Mesothelial cell of epicardium (in vitro differentiated cells): ENCODE measurements around the gene MLC1. TPM values are rescaled to one million over a fixed set of nuclear protein-coding genes. Genes with fewer than 3 reads are reported as not detected.

ENCODE experiments used
- DNase-seq, 2 experiments: peaks; one replicate each; pipeline ENCODE4 v3.0.0; 2021; ENCODE audit warnings: low spot score in 2 of 2; ENCODE audit not compliant: unreplicated experiment in 2 of 2
- H3K27ac Mint-ChIP-seq: 2 replicates; pipeline ENCODE4 v1.8.0; 2021; ENCODE audit warnings: mixed read lengths
- H3K27me3 Mint-ChIP-seq: 2 replicates; pipeline ENCODE4 v1.8.0; 2021; ENCODE audit warnings: low read depth, mixed read lengths
- H3K36me3 Mint-ChIP-seq: 2 replicates; pipeline ENCODE4 v1.8.0; 2021; ENCODE audit warnings: mixed read lengths
- H3K4me1 Mint-ChIP-seq: 2 replicates; pipeline ENCODE4 v1.8.0; 2021; ENCODE audit warnings: mixed read lengths
- H3K4me3 Mint-ChIP-seq: 2 replicates; pipeline ENCODE4 v1.8.0; 2021; ENCODE audit warnings: mild to moderate bottlenecking, moderate library complexity, mixed read lengths
- H3K9me3 Mint-ChIP-seq: 2 replicates; pipeline ENCODE4 v1.8.0; 2021; ENCODE audit warnings: mixed read lengths
- CTCF ChIP-seq: fragments of 200-600 bp; sonication (generic); IDR thresholded peaks from one replicate; pipeline ENCODE4 v1.5.0; 2021; ENCODE audit warnings: antibody characterized with exemption; ENCODE audit not compliant: unreplicated experiment
- total RNA-seq: library from RNA; stranded (reverse); gene quantifications from 3 replicates; pipeline ENCODE4 v1.2.1, GENCODE V29; 2021

MLC1 gene
- total RNA-seq, 1 donor from 2014 or later: 2.1 TPM

- DNase-seq: no peak
- Mint-ChIP-seq H3K9me3 (no peaks in the 10 kb centered on the region), H3K27me3 (no peaks in the 10 kb centered on the region), H3K36me3 (no peaks in the 10 kb centered on the region), H3K4me3 (no peak overlapping the region), H3K4me1 (peaks cover 39% of the 10 kb centered on the region), H3K27ac (peak overlapping the region; percentile 93)
- TF ChIP-seq CTCF: no peak
These were observed 32.9 kb upstream of the MLC1 start for GRCh38 chr22:50118129-50118528.

GRCh38 chr22:50117168-50117762 lies 32.0 kb upstream of the MLC1 start:
- DNase-seq: no peak
- H3K4me3 Mint-ChIP-seq: no peak overlapping the region
- peaks cover 46% of the 10 kb centered on the region for H3K4me1 Mint-ChIP-seq
- no peaks in the 10 kb centered on the region for H3K36me3 Mint-ChIP-seq
- TF ChIP-seq CTCF: no peak
- H3K9me3 Mint-ChIP-seq: no peaks in the 10 kb centered on the region
- H3K27me3 Mint-ChIP-seq: no peaks in the 10 kb centered on the region
- H3K27ac Mint-ChIP-seq: peak overlapping the region; percentile 56

- Mint-ChIP-seq H3K4me1 (peaks cover 55% of the 10 kb centered on the region), H3K27ac (no peak overlapping the region), H3K9me3 (no peaks in the 10 kb centered on the region), H3K36me3 (no peaks in the 10 kb centered on the region), H3K27me3 (no peaks in the 10 kb centered on the region), H3K4me3 (no peak overlapping the region)
- peak in 1 of 2 experiments; percentile 10 for DNase-seq
- TF ChIP-seq CTCF: no peak
These were observed 30.5 kb upstream of the MLC1 start for GRCh38 chr22:50115693-50116092.

GRCh38 chr22:50114221-50115021 lies 29.2 kb upstream of the MLC1 start:
- H3K27me3 Mint-ChIP-seq: no peaks in the 10 kb centered on the region
- no peaks in the 10 kb centered on the region for H3K9me3 Mint-ChIP-seq
- TF ChIP-seq CTCF: no peak
- H3K36me3 Mint-ChIP-seq: no peaks in the 10 kb centered on the region
- peak overlapping the region; percentile 96 for H3K27ac Mint-ChIP-seq
- peaks cover 45% of the 10 kb centered on the region for H3K4me1 Mint-ChIP-seq
- peak in 1 of 2 experiments; percentile 43 for DNase-seq
- H3K4me3 Mint-ChIP-seq: peak overlapping the region; percentile 24

- H3K27ac Mint-ChIP-seq: peak overlapping the region; percentile 90
- TF ChIP-seq CTCF: no peak
- no peaks in the 10 kb centered on the region for H3K36me3 Mint-ChIP-seq
- H3K27me3 Mint-ChIP-seq: no peaks in the 10 kb centered on the region
- H3K4me1 Mint-ChIP-seq: peaks cover 31% of the 10 kb centered on the region
- DNase-seq: no peak
- H3K4me3 Mint-ChIP-seq: no peak overlapping the region
- H3K9me3 Mint-ChIP-seq: no peaks in the 10 kb centered on the region
These were observed 27.2 kb upstream of the MLC1 start for GRCh38 chr22:50112151-50113118.
